ENCODE measurements around the gene MRPL40.

The MRPL40 gene

DNA sequence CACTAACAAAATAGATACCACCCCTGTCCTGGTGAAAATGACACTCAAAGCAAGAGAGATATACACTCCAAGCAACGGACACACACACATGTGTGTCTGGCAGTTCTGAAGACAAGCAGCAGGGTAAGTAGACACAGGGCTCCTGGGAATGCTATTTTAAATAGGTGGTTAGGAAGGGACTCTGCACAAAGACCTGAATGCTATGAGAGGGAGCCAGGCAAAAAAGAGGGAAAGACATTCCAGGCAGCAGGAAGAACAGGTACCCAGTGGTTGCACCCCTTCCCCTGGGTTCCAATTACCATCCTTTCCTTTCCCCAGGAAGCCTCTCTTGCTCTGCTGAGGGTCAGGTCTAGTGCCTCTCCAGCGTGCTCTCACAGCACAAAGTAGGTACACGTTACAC is 43.7 kb downstream of the MRPL40 start:
- no peak for DNase-seq (ENCODE audit: low read depth, low spot score)
- no peak overlapping the region for H3K4me3 ChIP-seq (ENCODE audit: low read length)

DNA sequence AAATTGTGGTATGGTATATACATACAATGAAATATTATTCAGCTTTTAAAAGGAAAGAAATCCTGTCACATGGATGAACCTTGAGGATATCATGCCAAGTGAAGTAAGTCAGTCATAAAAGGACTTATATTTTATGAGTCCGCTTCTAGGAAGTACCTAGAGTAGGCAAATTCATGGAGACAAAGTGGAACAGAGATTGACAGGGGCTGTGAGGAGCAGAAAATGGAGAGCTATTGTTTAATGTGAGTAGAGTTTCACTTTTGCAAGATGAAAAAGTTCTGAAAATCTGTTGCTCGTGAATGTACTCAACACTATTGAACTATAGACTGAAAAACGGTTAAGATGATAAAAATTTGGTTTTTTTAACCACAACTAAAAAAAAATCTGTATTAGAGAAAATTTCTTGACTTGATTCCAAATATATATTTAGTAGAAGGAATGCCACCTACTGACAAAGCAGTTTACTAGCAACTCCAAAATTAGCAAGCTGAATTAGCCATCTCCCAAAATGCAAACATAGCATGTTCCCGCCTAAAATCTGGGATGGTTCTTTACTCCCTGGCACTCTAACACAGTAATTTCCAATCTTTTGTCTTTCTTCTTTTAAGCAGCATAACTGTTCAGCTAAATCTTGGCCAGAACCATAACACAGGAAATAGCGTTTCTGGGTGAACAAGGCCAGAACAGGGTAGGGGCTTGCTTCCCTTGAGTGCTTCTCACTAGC is 45.1 kb downstream of the MRPL40 start:
- peak; percentile 36 for DNase-seq (ENCODE audit: low read depth, low spot score)
- peak overlapping the region; percentile 93 for H3K4me3 ChIP-seq (ENCODE audit: low read length)

DNA sequence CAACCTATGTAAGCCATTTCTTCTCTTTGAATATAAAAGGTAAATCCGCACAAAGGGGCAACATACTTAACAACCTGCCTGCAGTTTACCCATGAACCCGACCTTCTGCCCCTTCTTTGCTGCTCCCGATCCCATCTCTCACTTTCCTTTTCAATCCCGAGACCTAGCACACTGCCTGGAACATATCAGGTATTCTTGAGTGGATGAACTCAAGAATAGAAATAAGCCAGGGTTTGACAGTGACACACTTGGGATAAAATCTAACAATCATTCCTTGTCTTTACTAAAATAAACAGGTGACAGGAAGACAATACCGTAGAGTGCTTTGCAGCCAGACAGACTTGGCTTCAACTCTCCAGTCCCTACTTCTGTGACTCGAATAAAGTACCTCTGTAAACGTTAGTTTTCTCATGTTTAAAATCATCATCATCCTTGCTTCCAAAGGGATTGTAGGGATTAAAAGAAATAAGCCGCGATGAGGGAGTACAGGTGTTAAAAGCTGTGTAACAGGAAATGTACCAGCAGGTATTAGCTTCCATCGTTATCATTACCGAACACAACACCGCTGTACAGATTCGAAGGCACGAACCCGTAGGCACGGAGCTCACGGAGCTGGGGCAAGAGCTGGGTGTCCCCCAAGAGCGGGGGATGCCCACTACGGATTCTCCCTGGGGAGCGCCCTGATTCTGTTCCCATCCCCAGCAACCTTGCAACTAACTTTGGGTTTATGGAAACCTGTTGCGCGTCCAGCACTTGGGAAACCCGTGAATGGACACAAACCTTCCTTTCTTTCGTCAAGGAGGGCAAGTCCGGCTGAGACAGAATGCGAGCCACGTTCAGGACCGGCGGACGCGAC is 45.9 kb downstream of the MRPL40 start:
- H3K4me3 ChIP-seq (ENCODE audit: low read length): peak overlapping the region; percentile 93
- DNase-seq (ENCODE audit: low read depth, low spot score): no peak

- peak within 1 kb of the TSS; percentile 93 for H3K4me3 ChIP-seq (ENCODE audit: low read length)
- DNase-seq (ENCODE audit: low read depth, low spot score): no peak
Observed at GRCh38 chr22:19478901-19479354, 46.6 kb downstream of the MRPL40 start, which contains the start of gene UFD1. TSS of gene UFD1 (minus strand) at chr22:19479193. CDS start at chr22:19479085, 108 bp downstream.

GRCh38 chr22:19479355-19480172 is 47.2 kb downstream of the MRPL40 start, which contains the start of gene CDC45:
TSS of gene CDC45 (plus strand) at chr22:19479920. CDS start at chr22:19479969, 49 bp downstream.
- H3K4me3 ChIP-seq (ENCODE audit: low read length): peak within 1 kb of the TSS; percentile 93
- DNase-seq (ENCODE audit: low read depth, low spot score): peak; percentile 97

DNA sequence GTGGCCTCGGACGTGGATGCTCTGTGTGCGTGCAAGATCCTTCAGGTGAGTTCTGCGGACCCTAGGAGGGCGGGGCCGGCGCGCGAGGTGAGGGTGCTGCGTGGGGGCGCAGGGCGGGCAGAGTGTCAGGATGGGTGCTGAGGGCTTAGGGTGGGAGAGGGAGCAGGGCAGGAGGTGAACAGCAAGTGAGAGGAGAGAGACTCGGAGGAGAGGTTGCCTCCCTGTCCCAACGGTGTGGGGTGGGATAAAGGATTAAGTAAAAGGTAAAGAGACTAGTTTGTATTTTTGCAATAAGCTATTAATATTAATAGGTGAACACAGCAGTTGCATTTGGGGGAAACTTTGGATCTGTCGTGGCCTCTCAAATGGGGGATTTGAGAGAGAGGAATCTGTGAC is 47.8 kb downstream of the MRPL40 start:
- no peak for DNase-seq (ENCODE audit: low read depth, low spot score)
- H3K4me3 ChIP-seq (ENCODE audit: low read length): peak overlapping the region; percentile 93

DNA sequence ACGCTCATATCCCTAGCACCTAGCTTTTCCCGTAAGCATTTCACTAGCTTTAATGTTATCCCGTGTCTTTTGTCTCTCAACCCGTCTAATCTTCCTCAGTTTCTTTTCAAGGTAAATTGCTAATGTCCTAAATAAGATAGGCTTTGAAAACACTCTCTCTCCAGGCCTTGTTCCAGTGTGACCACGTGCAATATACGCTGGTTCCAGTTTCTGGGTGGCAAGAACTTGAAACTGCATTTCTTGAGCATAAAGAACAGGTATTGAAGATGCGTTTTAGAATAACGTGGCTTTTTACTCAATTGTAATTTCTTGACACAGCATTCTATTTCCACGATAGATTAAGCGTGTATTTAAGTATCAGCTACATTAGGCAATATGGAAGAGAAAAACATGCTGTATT is 48.4 kb downstream of the MRPL40 start:
- peak overlapping the region; percentile 93 for H3K4me3 ChIP-seq (ENCODE audit: low read length)
- no peak for DNase-seq (ENCODE audit: low read depth, low spot score)

- H3K4me3 ChIP-seq (ENCODE audit: low read length): no peak overlapping the region
- no peak for DNase-seq (ENCODE audit: low read depth, low spot score)
Observed at GRCh38 chr22:19482297-19482696, 50.0 kb downstream of the MRPL40 start.

DNA sequence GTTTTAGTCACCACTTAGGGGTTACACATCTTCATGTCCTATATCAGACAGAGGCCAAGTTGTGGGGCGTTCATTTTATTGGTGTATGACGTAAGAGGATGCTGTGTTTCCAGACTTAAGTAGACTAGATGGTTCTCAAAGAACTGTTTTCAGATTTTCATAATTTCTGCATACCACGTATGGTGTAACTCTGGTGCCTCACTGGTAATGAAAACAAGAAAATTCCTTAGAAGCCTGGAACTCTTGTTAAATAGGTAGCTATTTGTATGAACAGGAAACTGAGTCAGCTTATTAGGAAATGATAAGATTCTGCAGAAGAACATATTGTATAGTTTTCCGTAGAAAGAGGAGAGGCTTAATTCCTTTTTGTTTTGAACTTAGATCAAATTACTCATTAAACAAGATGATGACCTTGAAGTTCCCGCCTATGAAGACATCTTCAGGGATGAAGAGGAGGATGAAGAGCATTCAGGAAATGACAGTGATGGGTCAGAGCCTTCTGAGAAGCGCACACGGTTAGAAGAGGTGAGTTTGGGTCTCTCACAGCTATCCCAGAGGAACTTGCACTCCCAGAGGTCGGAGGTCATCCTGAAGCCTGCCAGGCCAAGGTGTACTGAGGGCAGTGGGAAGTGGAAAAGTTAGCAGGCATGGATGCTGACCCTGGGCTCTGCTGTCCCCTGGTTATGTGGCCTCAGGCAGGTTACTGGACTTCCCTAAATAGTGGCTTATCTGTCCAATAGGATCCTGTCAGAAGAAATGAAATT is 51.3 kb downstream of the MRPL40 start:
- no peak for DNase-seq (ENCODE audit: low read depth, low spot score)
- H3K4me3 ChIP-seq (ENCODE audit: low read length): no peak overlapping the region

Measured in Jurkat, Clone E6-1 (cell line).